WTC11 (cell line): Measurements from ENCODE around the gene KRT28.

ENCODE experiments used
- ARID4B ChIP-seq: sonication (generic); formaldehyde crosslinking; IDR thresholded peaks from 2 replicates; pipeline ENCODE4 v1.8.0; 2023; ENCODE audit warnings: missing genetic modification reagents, mild to moderate bottlenecking, borderline replicate concordance
- CTCF ChIP-seq: fragments of 200-600 bp; IDR thresholded peaks from 2 replicates; pipeline ENCODE4 v1.8.0; 2022; ENCODE audit warnings: antibody characterized with exemption
- IRF2 ChIP-seq: sonication (generic); formaldehyde crosslinking; IDR thresholded peaks from 2 replicates; pipeline ENCODE4 v1.8.0; 2022; ENCODE audit warnings: low read depth, missing genetic modification reagents, borderline replicate concordance
- TF ChIP-seq, protein P1 (sequence below): sonication (generic); formaldehyde crosslinking; IDR thresholded peaks from 2 replicates; pipeline ENCODE4 v1.8.1; 2022; ENCODE audit warnings: mild to moderate bottlenecking, moderate library complexity, missing genetic modification reagents
- TF ChIP-seq, protein P2 (sequence below): sonication (generic); formaldehyde crosslinking; IDR thresholded peaks from 2 replicates; pipeline ENCODE4 v1.8.0; 2022; ENCODE audit warnings: mild to moderate bottlenecking, missing genetic modification reagents
- TF ChIP-seq, protein P3 (sequence below): sonication (generic); formaldehyde crosslinking; IDR thresholded peaks from 2 replicates; pipeline ENCODE4 v1.8.1; 2023; ENCODE audit warnings: mild to moderate bottlenecking, moderate library complexity, missing genetic modification reagents

GRCh38 chr17:40777459-40777858 lies 22.3 kb downstream of the KRT28 start:
- TF ChIP-seq CTCF (no peak), ARID4B (no peak), IRF2 (no peak)
- TF ChIP-seq, protein P1, sequence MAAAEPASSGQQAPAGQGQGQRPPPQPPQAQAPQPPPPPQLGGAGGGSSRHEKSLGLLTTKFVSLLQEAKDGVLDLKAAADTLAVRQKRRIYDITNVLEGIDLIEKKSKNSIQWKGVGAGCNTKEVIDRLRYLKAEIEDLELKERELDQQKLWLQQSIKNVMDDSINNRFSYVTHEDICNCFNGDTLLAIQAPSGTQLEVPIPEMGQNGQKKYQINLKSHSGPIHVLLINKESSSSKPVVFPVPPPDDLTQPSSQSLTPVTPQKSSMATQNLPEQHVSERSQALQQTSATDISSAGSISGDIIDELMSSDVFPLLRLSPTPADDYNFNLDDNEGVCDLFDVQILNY (CRISPR knock-in tag) = no peak
- TF ChIP-seq, protein P2, sequence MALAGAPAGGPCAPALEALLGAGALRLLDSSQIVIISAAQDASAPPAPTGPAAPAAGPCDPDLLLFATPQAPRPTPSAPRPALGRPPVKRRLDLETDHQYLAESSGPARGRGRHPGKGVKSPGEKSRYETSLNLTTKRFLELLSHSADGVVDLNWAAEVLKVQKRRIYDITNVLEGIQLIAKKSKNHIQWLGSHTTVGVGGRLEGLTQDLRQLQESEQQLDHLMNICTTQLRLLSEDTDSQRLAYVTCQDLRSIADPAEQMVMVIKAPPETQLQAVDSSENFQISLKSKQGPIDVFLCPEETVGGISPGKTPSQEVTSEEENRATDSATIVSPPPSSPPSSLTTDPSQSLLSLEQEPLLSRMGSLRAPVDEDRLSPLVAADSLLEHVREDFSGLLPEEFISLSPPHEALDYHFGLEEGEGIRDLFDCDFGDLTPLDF (CRISPR knock-in tag) = no peak
- TF ChIP-seq, protein P3, sequence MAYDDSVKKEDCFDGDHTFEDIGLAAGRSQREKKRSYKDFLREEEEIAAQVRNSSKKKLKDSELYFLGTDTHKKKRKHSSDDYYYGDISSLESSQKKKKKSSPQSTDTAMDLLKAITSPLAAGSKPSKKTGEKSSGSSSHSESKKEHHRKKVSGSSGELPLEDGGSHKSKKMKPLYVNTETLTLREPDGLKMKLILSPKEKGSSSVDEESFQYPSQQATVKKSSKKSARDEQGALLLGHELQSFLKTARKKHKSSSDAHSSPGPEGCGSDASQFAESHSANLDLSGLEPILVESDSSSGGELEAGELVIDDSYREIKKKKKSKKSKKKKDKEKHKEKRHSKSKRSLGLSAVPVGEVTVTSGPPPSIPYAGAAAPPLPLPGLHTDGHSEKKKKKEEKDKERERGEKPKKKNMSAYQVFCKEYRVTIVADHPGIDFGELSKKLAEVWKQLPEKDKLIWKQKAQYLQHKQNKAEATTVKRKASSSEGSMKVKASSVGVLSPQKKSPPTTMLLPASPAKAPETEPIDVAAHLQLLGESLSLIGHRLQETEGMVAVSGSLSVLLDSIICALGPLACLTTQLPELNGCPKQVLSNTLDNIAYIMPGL (CRISPR knock-in tag) = no peak
